Rectal smooth muscle tissue (tissue), 1 donor: ENCODE data around the gene KIF17.

Experiments used
- H3K27ac ChIP-seq: one replicate; pipeline ENCODE4 v1.7.0; 2013; ENCODE audit warnings: low read depth, low read length, inconsistent platforms
- H3K27me3 ChIP-seq: one replicate; pipeline ENCODE4 v1.7.0; 2013; ENCODE audit warnings: low read length; ENCODE audit not compliant: control insufficient read depth, insufficient read depth
- H3K36me3 ChIP-seq: one replicate; pipeline ENCODE4 v1.7.0; 2013; ENCODE audit warnings: low read length; ENCODE audit not compliant: control insufficient read depth, insufficient read depth
- H3K4me1 ChIP-seq: one replicate; pipeline ENCODE4 v1.7.0; 2013; ENCODE audit warnings: low read length; ENCODE audit not compliant: control insufficient read depth, insufficient read depth
- H3K4me3 ChIP-seq: one replicate; pipeline ENCODE4 v1.7.0; 2013; ENCODE audit warnings: low read length
- H3K9ac ChIP-seq: one replicate; pipeline ENCODE4 v1.7.0; 2013; ENCODE audit warnings: low read length

Gene KIF17

DNA sequence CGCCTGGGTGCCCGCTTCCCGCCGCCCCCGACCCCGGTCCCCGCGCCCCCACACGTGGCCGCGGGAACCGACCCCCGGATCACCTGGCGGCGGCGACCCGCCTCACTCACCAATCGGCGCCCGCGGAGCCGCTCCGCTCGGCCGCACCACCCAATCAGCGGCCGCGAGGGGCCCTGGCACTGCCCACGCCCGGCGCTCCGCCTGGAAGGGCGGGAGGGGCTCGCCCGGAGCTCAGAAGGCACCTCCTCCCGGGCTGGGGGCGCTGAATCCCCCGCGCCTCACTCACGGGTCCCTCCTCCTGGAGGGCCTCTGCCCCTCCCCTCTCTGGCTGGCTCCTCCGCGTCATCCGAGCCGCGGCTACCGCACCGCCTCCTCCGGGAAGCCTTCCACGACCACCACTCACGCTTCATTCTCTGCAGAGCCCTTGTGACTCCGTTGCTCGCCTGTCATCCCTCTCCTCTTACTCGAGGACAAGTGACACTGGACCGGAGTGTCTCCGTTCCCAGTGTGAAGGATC lies 14.3 kb upstream of the KIF17 start:
- no peaks in the 10 kb centered on the region for H3K36me3 ChIP-seq
- H3K4me3 ChIP-seq = peak overlapping the region; percentile 71
- H3K9ac ChIP-seq = peak overlapping the region; percentile 12
- H3K4me1 ChIP-seq = peaks cover 10% of the 10 kb centered on the region
- peaks cover 17% of the 10 kb centered on the region for H3K27me3 ChIP-seq
- H3K27ac ChIP-seq = no peak overlapping the region

- no peaks in the 10 kb centered on the region for H3K36me3 ChIP-seq
- no peak overlapping the region for H3K27ac ChIP-seq
- H3K4me1 ChIP-seq = peaks cover 10% of the 10 kb centered on the region
- peak overlapping the region; percentile 58 for H3K4me3 ChIP-seq
- peaks cover 17% of the 10 kb centered on the region for H3K27me3 ChIP-seq
- H3K9ac ChIP-seq = no peak overlapping the region
Observed at GRCh38 chr1:20731057-20731991, 13.5 kb upstream of the KIF17 start.

- Histone ChIP-seq H3K9ac (no peak overlapping the region), H3K36me3 (no peaks in the 10 kb centered on the region), H3K27ac (no peak overlapping the region), H3K4me3 (no peak overlapping the region), H3K4me1 (peaks cover 10% of the 10 kb centered on the region), H3K27me3 (peaks cover 17% of the 10 kb centered on the region)
Observed at GRCh38 chr1:20730690-20731056, 12.9 kb upstream of the KIF17 start.

DNA sequence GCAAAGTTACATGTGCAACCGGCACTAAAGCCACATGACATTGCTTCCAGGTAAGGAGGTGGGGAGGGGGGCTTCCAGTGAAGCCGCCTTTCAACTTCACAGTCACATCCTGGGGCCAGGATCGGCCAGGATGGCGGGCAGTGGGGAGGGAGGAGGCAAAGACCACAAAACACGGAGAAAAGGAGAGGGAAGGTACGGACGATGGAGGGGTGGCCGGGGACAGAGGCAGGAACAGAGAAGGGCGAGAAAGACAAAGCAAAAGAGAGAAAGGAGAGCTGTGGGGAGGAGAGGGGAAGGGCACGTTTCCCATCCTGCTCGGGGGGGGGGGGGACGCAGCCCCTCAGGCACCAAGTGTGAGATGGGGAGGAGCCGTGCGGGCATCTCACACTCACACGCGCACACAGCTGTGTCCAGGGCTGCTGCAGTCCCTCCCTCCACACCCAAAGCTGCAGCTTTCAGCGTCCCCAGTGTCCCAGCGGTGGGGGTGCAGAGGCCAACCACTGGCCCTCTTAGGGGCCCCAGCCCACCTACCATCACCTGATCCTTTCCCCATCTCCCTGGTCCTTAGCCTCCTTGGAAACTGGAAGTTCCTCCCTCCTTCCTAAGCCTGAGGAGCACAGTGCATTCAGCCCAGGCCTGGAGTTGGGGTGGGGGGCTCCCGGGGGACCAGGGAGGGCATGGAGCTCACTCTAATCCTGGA lies 12.3 kb upstream of the KIF17 start:
- Histone ChIP-seq H3K27ac (no peak overlapping the region), H3K4me3 (no peak overlapping the region), H3K9ac (no peak overlapping the region), H3K36me3 (no peaks in the 10 kb centered on the region), H3K4me1 (peaks cover 10% of the 10 kb centered on the region), H3K27me3 (peaks cover 17% of the 10 kb centered on the region)

- Histone ChIP-seq H3K27me3 (peaks cover 17% of the 10 kb centered on the region), H3K4me3 (no peak overlapping the region), H3K36me3 (no peaks in the 10 kb centered on the region), H3K9ac (no peak overlapping the region), H3K4me1 (peaks cover 10% of the 10 kb centered on the region), H3K27ac (no peak overlapping the region)
Observed at GRCh38 chr1:20729155-20729931, 11.5 kb upstream of the KIF17 start.

GRCh38 chr1:20728371-20729154 lies 10.8 kb upstream of the KIF17 start:
- H3K27ac ChIP-seq = no peak overlapping the region
- H3K4me3 ChIP-seq = no peak overlapping the region
- no peaks in the 10 kb centered on the region for H3K36me3 ChIP-seq
- peaks cover 10% of the 10 kb centered on the region for H3K4me1 ChIP-seq
- no peak overlapping the region for H3K9ac ChIP-seq
- H3K27me3 ChIP-seq = peaks cover 17% of the 10 kb centered on the region

- peaks cover 6% of the 10 kb centered on the region for H3K4me1 ChIP-seq
- H3K36me3 ChIP-seq = no peaks in the 10 kb centered on the region
- no peak overlapping the region for H3K4me3 ChIP-seq
- no peak overlapping the region for H3K9ac ChIP-seq
- H3K27ac ChIP-seq = no peak overlapping the region
- peaks cover 17% of the 10 kb centered on the region for H3K27me3 ChIP-seq
Observed at GRCh38 chr1:20727746-20728316, 10.0 kb upstream of the KIF17 start.

DNA sequence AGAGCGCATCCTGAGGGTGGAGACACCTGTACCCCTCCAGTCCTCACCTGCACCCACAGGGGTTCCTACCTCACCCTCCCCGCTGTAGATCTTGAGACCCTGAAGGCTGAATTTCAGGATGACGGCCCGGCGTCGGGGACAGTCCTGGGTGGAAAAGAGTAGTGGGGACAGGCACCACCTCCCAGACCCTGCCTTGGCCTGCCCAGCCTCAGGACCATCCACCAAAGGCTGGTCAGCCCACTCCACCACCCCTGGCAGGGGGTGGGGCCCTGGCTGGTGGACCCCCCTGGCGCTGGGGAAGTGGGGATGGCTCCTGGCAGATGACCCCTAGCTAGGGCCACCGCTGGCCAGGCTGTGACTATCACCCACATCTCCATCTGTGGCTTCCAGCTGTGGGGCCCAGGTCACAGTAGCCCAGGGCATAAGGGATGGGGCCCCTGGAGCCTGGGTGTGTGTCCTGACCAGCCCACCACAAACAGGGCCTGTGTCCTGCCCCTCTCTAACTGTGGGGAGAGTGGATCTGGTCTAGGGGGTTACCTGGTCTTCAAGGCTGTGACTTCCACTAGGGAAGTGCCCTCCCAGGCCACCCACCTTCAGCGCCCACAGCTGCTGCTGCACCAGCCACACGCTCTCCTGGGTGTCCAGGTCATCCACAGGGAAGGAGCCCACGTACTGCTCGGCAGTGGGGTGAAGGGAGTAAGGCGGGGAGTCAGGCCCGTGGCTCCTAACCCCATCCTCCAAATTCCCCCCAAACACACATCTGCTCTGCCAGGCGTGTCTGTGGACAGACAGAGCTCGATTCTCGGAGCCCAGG lies 9.3 kb upstream of the KIF17 start:
- peaks cover 17% of the 10 kb centered on the region for H3K27me3 ChIP-seq
- no peak overlapping the region for H3K27ac ChIP-seq
- H3K4me1 ChIP-seq = no peaks in the 10 kb centered on the region
- no peaks in the 10 kb centered on the region for H3K36me3 ChIP-seq
- no peak overlapping the region for H3K9ac ChIP-seq
- no peak overlapping the region for H3K4me3 ChIP-seq

- H3K27me3 ChIP-seq = peaks cover 15% of the 10 kb centered on the region
- no peaks in the 10 kb centered on the region for H3K36me3 ChIP-seq
- no peak overlapping the region for H3K27ac ChIP-seq
- H3K9ac ChIP-seq = no peak overlapping the region
- H3K4me1 ChIP-seq = no peaks in the 10 kb centered on the region
- no peak overlapping the region for H3K4me3 ChIP-seq
Observed at GRCh38 chr1:20726118-20726911, 8.5 kb upstream of the KIF17 start.

DNA sequence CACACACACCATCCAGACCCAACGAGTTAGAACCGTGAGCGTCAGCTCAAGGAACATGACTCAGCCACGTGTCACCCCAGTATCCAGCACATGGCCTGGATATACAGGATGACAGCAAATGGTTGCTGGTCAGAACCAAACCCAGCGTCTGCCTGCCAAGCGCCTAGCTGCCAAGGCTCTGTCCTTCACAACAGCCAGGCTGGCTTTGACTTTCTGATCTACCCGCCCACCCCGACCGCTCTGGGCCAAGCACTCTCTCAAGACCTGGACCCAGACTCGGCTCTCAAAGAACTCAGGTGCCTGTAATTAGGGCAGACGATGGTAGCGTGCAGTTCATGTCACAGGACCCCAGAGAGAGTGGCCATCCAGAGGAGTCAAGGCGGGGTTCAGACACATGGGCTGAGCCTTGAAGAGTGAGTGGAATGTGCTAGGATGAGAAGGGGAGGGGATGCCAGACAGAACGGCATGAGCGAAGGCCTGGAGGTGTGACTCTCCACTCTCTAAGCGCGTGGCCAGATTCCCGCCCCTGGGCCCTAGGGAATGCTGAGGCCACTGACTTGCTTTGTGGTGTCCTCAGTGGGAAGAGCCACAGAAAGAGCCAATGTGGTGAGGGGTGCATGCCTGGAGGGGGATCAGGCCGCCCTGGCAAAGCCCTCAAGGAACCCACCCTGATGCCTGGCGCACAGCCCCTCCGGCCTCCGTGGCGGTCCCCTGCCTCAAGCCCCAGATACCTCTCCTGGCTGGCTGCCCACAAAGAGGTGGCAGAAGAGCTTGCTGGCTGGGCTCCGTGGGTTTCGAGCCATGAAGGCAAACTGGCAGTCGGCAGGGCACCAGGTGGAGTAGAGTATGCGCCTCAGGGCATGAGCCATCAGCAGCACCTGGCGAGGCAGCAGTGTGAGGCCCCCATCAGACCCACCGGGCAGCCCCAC lies 7.6 kb upstream of the KIF17 start:
- H3K36me3 ChIP-seq = no peaks in the 10 kb centered on the region
- H3K4me3 ChIP-seq = no peak overlapping the region
- no peak overlapping the region for H3K27ac ChIP-seq
- peaks cover 7% of the 10 kb centered on the region for H3K27me3 ChIP-seq
- no peak overlapping the region for H3K9ac ChIP-seq
- no peaks in the 10 kb centered on the region for H3K4me1 ChIP-seq
